Measurements from ENCODE around the gene DDX47. TPM values are rescaled to one million over a fixed set of nuclear protein-coding genes. Genes with fewer than 3 reads are reported as not detected.
A peak's percentile ranks its signal among the peaks of the same experiment; 100 is the strongest.

The DDX47 gene
- total RNA-seq, 2 donors from 2014 or later = 92.3 to 154 TPM

DNA sequence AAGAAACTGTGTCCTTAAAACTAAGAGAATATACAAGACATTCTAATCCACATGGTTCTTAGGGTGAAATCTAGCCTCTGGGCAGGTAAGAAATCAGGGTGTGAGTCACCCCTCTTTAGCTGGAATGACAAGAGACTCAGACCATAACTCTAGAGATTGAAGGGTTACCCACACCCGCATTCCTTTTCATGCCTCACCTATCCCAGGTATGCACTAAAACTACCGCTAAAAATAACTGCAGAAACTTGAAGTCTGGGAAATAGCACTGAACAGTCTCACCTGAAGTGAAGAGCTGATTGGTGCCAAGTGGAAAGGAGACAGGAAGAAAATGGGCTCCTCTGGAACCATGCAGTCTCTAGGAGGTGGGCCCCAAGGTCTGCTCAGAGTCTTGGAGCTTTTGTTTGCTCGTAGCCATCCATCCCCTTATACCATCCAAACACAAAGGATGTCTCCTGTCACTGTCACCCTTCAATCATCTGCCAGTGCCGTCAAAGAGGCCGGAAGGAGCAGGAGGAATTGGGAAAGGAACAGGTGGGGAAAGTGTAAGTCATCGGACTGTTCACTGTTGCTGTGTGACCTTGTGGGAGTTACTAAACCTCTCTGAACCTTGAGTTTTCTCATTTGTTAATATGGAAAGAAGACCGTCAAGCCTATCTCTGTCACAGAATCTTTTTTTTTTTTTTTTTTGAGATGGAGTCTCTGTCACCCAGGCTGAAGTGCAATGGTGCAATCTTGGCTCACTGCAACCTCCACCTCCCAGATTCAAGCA is 22.4 kb downstream of the DDX47 start:
- H3K4me1 Mint-ChIP-seq = peaks cover 18% of the 10 kb centered on the region
- H3K4me3 Mint-ChIP-seq = no peak overlapping the region
- 96 to 99% methylated on average over 4 to 7 of the region's 7 CpGs for WGBS, 2 experiments (ENCODE audit: insufficient coverage in 1 of 2, insufficient read length in 1 of 2)
- Histone ChIP-seq H3K9ac (ENCODE audit: extremely low read depth, low read length, poor library complexity, severe bottlenecking) (no peak overlapping the region), H3K4me3 (ENCODE audit: low read length) (no peak overlapping the region), H3K9me3 (ENCODE audit: control insufficient read depth, low read length) (no peaks in the 10 kb centered on the region), H3K4me1 (ENCODE audit: control insufficient read depth, insufficient read depth, low read length) (no peaks in the 10 kb centered on the region), H3K27me3 (ENCODE audit: control insufficient read depth, insufficient read depth, low read length, poor library complexity, severe bottlenecking) (no peaks in the 10 kb centered on the region), H3K27ac (ENCODE audit: low read depth, low read length) (peak overlapping the region; percentile 32), H3K36me3 (ENCODE audit: control insufficient read depth, insufficient read depth, low read length) (peaks cover 71% of the 10 kb centered on the region)
- peak overlapping the region; percentile 53 for H3K27ac Mint-ChIP-seq
- H3K9me3 Mint-ChIP-seq = no peaks in the 10 kb centered on the region
- no peak for DNase-seq
- peaks cover 61% of the 10 kb centered on the region for H3K36me3 Mint-ChIP-seq (ENCODE audit: low read depth)
- TF ChIP-seq, protein P1, sequence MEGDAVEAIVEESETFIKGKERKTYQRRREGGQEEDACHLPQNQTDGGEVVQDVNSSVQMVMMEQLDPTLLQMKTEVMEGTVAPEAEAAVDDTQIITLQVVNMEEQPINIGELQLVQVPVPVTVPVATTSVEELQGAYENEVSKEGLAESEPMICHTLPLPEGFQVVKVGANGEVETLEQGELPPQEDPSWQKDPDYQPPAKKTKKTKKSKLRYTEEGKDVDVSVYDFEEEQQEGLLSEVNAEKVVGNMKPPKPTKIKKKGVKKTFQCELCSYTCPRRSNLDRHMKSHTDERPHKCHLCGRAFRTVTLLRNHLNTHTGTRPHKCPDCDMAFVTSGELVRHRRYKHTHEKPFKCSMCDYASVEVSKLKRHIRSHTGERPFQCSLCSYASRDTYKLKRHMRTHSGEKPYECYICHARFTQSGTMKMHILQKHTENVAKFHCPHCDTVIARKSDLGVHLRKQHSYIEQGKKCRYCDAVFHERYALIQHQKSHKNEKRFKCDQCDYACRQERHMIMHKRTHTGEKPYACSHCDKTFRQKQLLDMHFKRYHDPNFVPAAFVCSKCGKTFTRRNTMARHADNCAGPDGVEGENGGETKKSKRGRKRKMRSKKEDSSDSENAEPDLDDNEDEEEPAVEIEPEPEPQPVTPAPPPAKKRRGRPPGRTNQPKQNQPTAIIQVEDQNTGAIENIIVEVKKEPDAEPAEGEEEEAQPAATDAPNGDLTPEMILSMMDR (conservative IDR thresholded peaks at IDR 0.05) = no peak
- no peaks in the 10 kb centered on the region for H3K27me3 Mint-ChIP-seq (ENCODE audit: insufficient read depth)

DNA sequence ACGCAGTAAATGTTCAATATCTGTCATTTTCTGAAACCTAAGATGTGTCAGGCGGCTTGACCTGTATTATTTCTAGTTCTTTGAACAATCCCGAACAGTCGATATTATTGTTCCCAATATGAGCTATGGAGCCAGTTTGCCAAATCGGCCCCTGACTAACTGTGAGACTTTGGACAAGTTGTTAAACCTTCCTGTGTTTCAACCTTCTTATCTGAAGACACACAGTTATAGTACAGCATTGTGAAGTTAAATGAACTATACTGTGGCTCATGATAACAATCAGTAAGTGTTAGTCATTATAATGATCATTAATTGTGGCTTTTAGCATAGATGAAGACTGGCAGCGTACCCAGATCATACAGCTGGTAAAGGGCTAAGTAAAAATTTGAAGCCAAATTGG is 23.4 kb downstream of the DDX47 start:
- Mint-ChIP-seq H3K4me1 (peaks cover 18% of the 10 kb centered on the region), H3K4me3 (no peak overlapping the region), H3K9me3 (no peaks in the 10 kb centered on the region), H3K36me3 (ENCODE audit: low read depth) (peaks cover 55% of the 10 kb centered on the region), H3K27me3 (ENCODE audit: insufficient read depth) (no peaks in the 10 kb centered on the region), H3K27ac (no peak overlapping the region)
- TF ChIP-seq, protein P1 (conservative IDR thresholded peaks at IDR 0.05) = no peak
- no peak overlapping the region for H3K4me3 ChIP-seq (ENCODE audit: low read length)
- H3K27me3 ChIP-seq (ENCODE audit: control insufficient read depth, insufficient read depth, low read length, poor library complexity, severe bottlenecking) = no peaks in the 10 kb centered on the region
- H3K27ac ChIP-seq (ENCODE audit: low read depth, low read length) = no peak overlapping the region
- H3K36me3 ChIP-seq (ENCODE audit: control insufficient read depth, insufficient read depth, low read length) = peaks cover 64% of the 10 kb centered on the region
- H3K9ac ChIP-seq (ENCODE audit: extremely low read depth, low read length, poor library complexity, severe bottlenecking) = no peak overlapping the region
- no peaks in the 10 kb centered on the region for H3K4me1 ChIP-seq (ENCODE audit: control insufficient read depth, insufficient read depth, low read length)
- H3K9me3 ChIP-seq (ENCODE audit: control insufficient read depth, low read length) = no peaks in the 10 kb centered on the region
- DNase-seq = no peak
- 92 to 96% methylated on average over 5 to 6 of the region's 6 CpGs for WGBS, 2 experiments (ENCODE audit: insufficient coverage in 1 of 2, insufficient read length in 1 of 2)

DNA sequence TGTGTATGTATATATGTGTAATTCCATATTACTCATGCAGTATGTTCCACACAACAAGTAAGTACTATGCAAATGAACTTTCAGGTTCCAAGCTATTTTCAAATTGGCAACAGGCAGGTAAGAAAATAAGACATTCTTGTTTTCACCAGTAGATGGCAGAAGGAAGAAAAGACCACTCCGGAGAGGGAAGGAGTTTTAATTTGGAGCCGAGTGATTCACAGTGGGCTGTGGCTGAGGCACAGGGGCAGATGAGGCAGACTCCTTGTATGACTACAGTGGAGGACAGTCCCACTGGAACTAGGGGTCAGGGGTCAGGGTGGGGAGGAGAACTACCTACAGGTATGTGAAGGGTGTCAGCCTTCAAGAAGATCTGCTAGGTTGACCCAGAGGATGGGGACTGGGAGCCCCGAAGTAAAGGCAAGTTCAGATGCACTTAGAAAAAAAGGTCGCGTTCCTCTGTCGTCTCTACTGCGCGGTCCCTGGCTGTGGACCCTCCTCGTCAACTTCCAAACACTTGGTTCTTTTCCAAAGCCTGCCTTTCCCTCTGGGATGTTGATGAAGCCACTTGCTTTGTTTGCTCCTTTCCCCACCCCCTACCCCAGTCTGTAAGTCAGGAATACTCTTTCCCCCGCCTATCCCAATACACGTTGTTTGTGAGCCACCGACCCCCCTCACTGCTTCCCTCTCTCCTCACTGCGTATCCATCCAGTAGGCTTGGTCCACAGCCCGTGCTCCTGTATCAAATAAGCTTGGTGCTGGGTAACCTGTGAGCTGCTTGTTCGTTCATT is 24.1 kb downstream of the DDX47 start:
- WGBS, 2 experiments (ENCODE audit: insufficient coverage in 1 of 2, insufficient read length in 1 of 2) = 74 to 80% methylated on average over 9 to 15 of the region's 15 CpGs
- no peaks in the 10 kb centered on the region for H3K9me3 ChIP-seq (ENCODE audit: control insufficient read depth, low read length)
- H3K4me3 Mint-ChIP-seq = peak overlapping the region; percentile 4
- no peak overlapping the region for H3K27ac ChIP-seq (ENCODE audit: low read depth, low read length)
- no peaks in the 10 kb centered on the region for H3K4me1 ChIP-seq (ENCODE audit: control insufficient read depth, insufficient read depth, low read length)
- TF ChIP-seq, protein P1 (conservative IDR thresholded peaks at IDR 0.05) = peak; percentile 96
- H3K27ac Mint-ChIP-seq = peak overlapping the region; percentile 35
- DNase-seq = peak; percentile 73
- peaks cover 50% of the 10 kb centered on the region for H3K36me3 Mint-ChIP-seq (ENCODE audit: low read depth)
- no peaks in the 10 kb centered on the region for H3K27me3 Mint-ChIP-seq (ENCODE audit: insufficient read depth)
- peaks cover 60% of the 10 kb centered on the region for H3K36me3 ChIP-seq (ENCODE audit: control insufficient read depth, insufficient read depth, low read length)
- H3K4me1 Mint-ChIP-seq = peaks cover 18% of the 10 kb centered on the region
- no peak overlapping the region for H3K4me3 ChIP-seq (ENCODE audit: low read length)
- H3K27me3 ChIP-seq (ENCODE audit: control insufficient read depth, insufficient read depth, low read length, poor library complexity, severe bottlenecking) = no peaks in the 10 kb centered on the region
- no peaks in the 10 kb centered on the region for H3K9me3 Mint-ChIP-seq
- H3K9ac ChIP-seq (ENCODE audit: extremely low read depth, low read length, poor library complexity, severe bottlenecking) = no peak overlapping the region

Data from endodermal cell (in vitro differentiated cells).